Upper lobe of left lung (tissue), 4 donors: Measurements from ENCODE around the gene PNPLA6.

Source experiments
- CTCF ChIP-seq, 6 experiments: fragments of 450-650 bp in 4 of 6; fragments of 200-600 bp in 2 of 6; sonication (generic) in 2 of 6; IDR thresholded peaks; one replicate each; pipeline ENCODE4 v1.5.1; 2016 to 2019; ENCODE audit warnings: antibody characterized with exemption in 6 of 6
- EP300 ChIP-seq, 4 donors: sonication (generic); formaldehyde crosslinking; IDR thresholded peaks; one replicate each; pipeline ENCODE4 v1.5.1; 2017; ENCODE audit warnings: antibody characterized with exemption in 4 of 4, control low read depth in 2 of 4
- POLR2A ChIP-seq, 4 donors: fragments of 450-650 bp; IDR thresholded peaks; one replicate each; pipeline ENCODE4 v1.5.1; 2016 to 2017; ENCODE audit warnings: antibody characterized with exemption in 4 of 4, mild to moderate bottlenecking in 2 of 4
- POLR2AphosphoS5 ChIP-seq, 2 donors: sonication (generic); formaldehyde crosslinking; IDR thresholded peaks; one replicate each; pipeline ENCODE4 v1.5.1; 2017; ENCODE audit warnings: antibody characterized with exemption in 2 of 2

DNA sequence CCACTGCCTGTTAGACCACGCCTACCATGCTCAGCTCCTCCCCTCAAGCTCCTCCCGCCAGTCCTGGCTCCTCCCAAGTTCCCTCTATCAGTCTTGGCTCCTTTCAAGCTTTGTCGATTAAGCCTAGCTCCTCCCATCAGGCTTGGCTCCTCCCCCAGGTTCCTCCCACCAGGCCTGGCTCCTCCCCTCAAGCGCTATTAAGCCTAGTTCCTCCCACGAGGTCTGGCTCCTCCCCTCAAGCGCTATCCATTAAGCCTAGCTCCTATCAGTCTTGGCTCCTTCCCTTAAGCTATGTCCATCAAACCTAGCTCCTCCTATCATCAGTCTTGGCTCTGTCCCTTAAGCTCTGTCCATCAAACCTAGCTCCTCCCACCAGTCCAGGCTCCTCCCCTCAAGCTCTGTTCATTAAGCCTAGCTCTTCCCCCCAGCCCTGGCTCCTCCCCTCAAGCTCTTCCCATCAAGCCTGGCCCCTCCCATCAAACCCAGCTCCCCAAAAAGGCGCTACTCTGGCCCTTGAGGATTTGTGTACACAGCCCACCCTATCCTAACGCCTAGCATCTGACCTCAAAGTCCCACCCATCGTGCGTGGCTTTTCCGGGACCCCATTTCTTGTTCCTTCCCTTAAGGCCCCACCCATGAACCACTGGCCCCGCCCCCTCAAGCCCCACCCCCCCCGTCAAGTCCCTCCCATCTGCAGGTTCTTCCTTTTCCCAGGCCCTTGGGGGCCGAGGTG, 70.1 kb downstream of the PNPLA6 start:
- TF ChIP-seq EP300 (IDR thresholded peaks at IDR 0.05), result no peak
- no peak for TF ChIP-seq POLR2A (IDR thresholded peaks at IDR 0.05)
- TF ChIP-seq CTCF (IDR thresholded peaks at IDR 0.05), result no peak
- no peak for TF ChIP-seq POLR2AphosphoS5 (IDR thresholded peaks at IDR 0.05)
